ENCODE data around the gene NRARP. TPM values are rescaled to one million over a fixed set of nuclear protein-coding genes. Genes with fewer than 3 reads are reported as not detected.

The NRARP gene
- total RNA-seq, 1 experiment from 2014 or later = not detected

GRCh38 chr9:137277329-137278041, 24.6 kb downstream of the NRARP start, which contains the start of gene TOR4A:
Gene TOR4A (plus strand): TSS chr9:137277726. CDS start chr9:137278690, 964 bp downstream.
- peak; percentile 80 for DNase-seq (ENCODE audit: low read depth)

- peak; percentile 37 for DNase-seq (ENCODE audit: low read depth)
These were observed 25.4 kb downstream of the NRARP start for GRCh38 chr9:137276473-137277328.

- no peak for DNase-seq (ENCODE audit: low read depth)
These were observed 26.2 kb downstream of the NRARP start for GRCh38 chr9:137275588-137276472.

GRCh38 chr9:137275203-137275587, 26.9 kb downstream of the NRARP start:
- no peak for DNase-seq (ENCODE audit: low read depth)

GRCh38 chr9:137273611-137274320, 28.3 kb downstream of the NRARP start:
- DNase-seq (ENCODE audit: low read depth) = no peak

- DNase-seq (ENCODE audit: low read depth) = no peak
These were observed 29.0 kb downstream of the NRARP start for GRCh38 chr9:137273095-137273490.

GRCh38 chr9:137272241-137273094, 29.6 kb downstream of the NRARP start:
- no peak for DNase-seq (ENCODE audit: low read depth)

GRCh38 chr9:137271696-137272076, 30.4 kb downstream of the NRARP start:
- DNase-seq (ENCODE audit: low read depth) = no peak

- no peak for DNase-seq (ENCODE audit: low read depth)
These were observed 31.0 kb downstream of the NRARP start for GRCh38 chr9:137270929-137271695.

GRCh38 chr9:137269231-137269772, 32.8 kb downstream of the NRARP start:
- DNase-seq (ENCODE audit: low read depth) = peak; percentile 20

- no peak for DNase-seq (ENCODE audit: low read depth)
These were observed 33.4 kb downstream of the NRARP start for GRCh38 chr9:137268538-137269201.

GRCh38 chr9:137267933-137268355, 34.1 kb downstream of the NRARP start:
- no peak for DNase-seq (ENCODE audit: low read depth)

- DNase-seq (ENCODE audit: low read depth) = no peak
These were observed 35.3 kb downstream of the NRARP start for GRCh38 chr9:137266585-137267453.

GRCh38 chr9:137266162-137266527, 35.9 kb downstream of the NRARP start:
- DNase-seq (ENCODE audit: low read depth) = no peak

GRCh38 chr9:137265496-137266161, 36.4 kb downstream of the NRARP start:
- DNase-seq (ENCODE audit: low read depth) = no peak

GRCh38 chr9:137264067-137264466, 38.0 kb downstream of the NRARP start:
- no peak for DNase-seq (ENCODE audit: low read depth)

- no peak for DNase-seq (ENCODE audit: low read depth)
These were observed 38.6 kb downstream of the NRARP start for GRCh38 chr9:137263506-137263905.
